Measurements from ENCODE around the gene TMEM167B.

Gene TMEM167B

GRCh38 chr1:109091839-109092193, 1.3 kb downstream of the TMEM167B start:
- no peak for TF ChIP-seq EZH2phosphoT487 (IDR thresholded peaks at IDR 0.05; ENCODE audit: borderline replicate concordance, low read length)
- TF ChIP-seq, protein P1, sequence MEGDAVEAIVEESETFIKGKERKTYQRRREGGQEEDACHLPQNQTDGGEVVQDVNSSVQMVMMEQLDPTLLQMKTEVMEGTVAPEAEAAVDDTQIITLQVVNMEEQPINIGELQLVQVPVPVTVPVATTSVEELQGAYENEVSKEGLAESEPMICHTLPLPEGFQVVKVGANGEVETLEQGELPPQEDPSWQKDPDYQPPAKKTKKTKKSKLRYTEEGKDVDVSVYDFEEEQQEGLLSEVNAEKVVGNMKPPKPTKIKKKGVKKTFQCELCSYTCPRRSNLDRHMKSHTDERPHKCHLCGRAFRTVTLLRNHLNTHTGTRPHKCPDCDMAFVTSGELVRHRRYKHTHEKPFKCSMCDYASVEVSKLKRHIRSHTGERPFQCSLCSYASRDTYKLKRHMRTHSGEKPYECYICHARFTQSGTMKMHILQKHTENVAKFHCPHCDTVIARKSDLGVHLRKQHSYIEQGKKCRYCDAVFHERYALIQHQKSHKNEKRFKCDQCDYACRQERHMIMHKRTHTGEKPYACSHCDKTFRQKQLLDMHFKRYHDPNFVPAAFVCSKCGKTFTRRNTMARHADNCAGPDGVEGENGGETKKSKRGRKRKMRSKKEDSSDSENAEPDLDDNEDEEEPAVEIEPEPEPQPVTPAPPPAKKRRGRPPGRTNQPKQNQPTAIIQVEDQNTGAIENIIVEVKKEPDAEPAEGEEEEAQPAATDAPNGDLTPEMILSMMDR (IDR thresholded peaks at IDR 0.05; ENCODE audit: low read depth, low read length, poor library complexity, severe bottlenecking) = no peak
- H3K36me3 ChIP-seq (ENCODE audit: control insufficient read depth, low read length) = peaks cover 46% of the 10 kb centered on the region
- peaks cover 20% of the 10 kb centered on the region for H3K4me1 ChIP-seq (ENCODE audit: control insufficient read depth, low read length)
- no peaks in the 10 kb centered on the region for H3K9me3 ChIP-seq (ENCODE audit: control insufficient read depth, insufficient read depth, low read length)
- peaks cover 56% of the 10 kb centered on the region for H3K79me2 ChIP-seq (ENCODE audit: control insufficient read depth, low read length)
- H4K20me1 ChIP-seq (ENCODE audit: control insufficient read depth, insufficient read depth, low read depth, low read length) = no peaks in the 10 kb centered on the region
- peak overlapping the region; percentile 83 for H3K4me2 ChIP-seq (ENCODE audit: low read length)
- no peaks in the 10 kb centered on the region for H3K27me3 ChIP-seq (ENCODE audit: control insufficient read depth, low read length)
- peak overlapping the region; percentile 86 for H3K4me3 ChIP-seq (ENCODE audit: low read length)
- H3K9me2 ChIP-seq (replicated peaks; ENCODE audit: control insufficient read depth, low read length) = no peaks in the 10 kb centered on the region
- peak overlapping the region; percentile 80 for H3K27ac ChIP-seq (ENCODE audit: low read depth, low read length)
- peaks cover 22% of the 10 kb centered on the region for H3F3A ChIP-seq (ENCODE audit: control insufficient read depth, insufficient read depth)

DNA sequence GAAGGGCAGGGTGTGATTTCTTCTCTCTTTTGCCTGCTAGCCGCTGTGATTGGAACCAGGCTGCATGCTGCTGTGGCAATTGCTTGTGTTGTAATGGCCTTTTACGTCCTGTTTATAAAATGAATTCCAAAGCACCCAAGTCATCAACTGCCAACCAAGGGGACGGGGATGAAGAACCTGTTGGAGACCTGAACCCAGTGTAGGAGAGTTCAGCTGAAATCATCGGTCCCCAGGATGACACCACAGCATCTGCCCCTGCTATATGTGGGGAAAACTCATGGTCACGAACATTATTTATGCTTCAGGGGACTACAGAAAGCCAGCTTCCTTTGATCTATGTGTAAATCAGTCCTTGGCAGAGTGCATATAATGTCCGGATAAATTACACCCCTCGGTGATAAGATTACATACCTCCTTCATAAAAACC, 3.8 kb downstream of the TMEM167B start:
- Histone ChIP-seq H3K4me3 (ENCODE audit: low read length) (no peak overlapping the region), H3K4me1 (ENCODE audit: control insufficient read depth, low read length) (peaks cover 20% of the 10 kb centered on the region), H3K9me2 (replicated peaks; ENCODE audit: control insufficient read depth, low read length) (no peaks in the 10 kb centered on the region), H3F3A (ENCODE audit: control insufficient read depth, insufficient read depth) (peaks cover 23% of the 10 kb centered on the region), H3K27me3 (ENCODE audit: control insufficient read depth, low read length) (no peaks in the 10 kb centered on the region), H3K36me3 (ENCODE audit: control insufficient read depth, low read length) (peaks cover 42% of the 10 kb centered on the region), H3K27ac (ENCODE audit: low read depth, low read length) (no peak overlapping the region), H3K79me2 (ENCODE audit: control insufficient read depth, low read length) (peaks cover 53% of the 10 kb centered on the region), H4K20me1 (ENCODE audit: control insufficient read depth, insufficient read depth, low read depth, low read length) (no peaks in the 10 kb centered on the region), H3K9me3 (ENCODE audit: control insufficient read depth, insufficient read depth, low read length) (no peaks in the 10 kb centered on the region), H3K4me2 (ENCODE audit: low read length) (no peak overlapping the region)
- TF ChIP-seq, protein P1 (IDR thresholded peaks at IDR 0.05; ENCODE audit: low read depth, low read length, poor library complexity, severe bottlenecking) = no peak
- TF ChIP-seq EZH2phosphoT487 (IDR thresholded peaks at IDR 0.05; ENCODE audit: borderline replicate concordance, low read length) = no peak

DNA sequence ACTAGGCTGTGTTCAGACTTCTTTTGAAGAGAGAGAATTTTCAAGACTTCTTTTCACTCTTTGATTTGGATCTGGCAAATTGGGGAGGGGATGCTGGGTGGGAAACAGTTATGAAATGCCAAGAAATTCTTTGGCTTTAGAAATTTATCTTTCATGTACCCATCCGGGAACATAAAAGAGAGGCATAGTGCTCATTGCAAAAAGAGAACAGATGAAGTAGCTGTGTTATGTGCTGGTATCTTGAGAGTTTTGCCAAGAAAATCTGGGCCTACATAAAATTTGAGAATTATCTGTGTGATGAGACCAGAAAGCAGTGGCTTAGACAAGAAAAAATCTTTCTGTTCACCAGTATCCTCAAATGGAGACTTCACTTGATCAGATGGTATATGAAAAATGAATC, 4.3 kb downstream of the TMEM167B start:
- Histone ChIP-seq H3K79me2 (ENCODE audit: control insufficient read depth, low read length) (peaks cover 48% of the 10 kb centered on the region), H3F3A (ENCODE audit: control insufficient read depth, insufficient read depth) (peaks cover 23% of the 10 kb centered on the region), H3K4me1 (ENCODE audit: control insufficient read depth, low read length) (peaks cover 19% of the 10 kb centered on the region)

More for the DNA sequence above, 4.3 kb downstream of the TMEM167B start:
- Histone ChIP-seq H3K9me3 (ENCODE audit: control insufficient read depth, insufficient read depth, low read length) (no peaks in the 10 kb centered on the region), H3K36me3 (ENCODE audit: control insufficient read depth, low read length) (peaks cover 39% of the 10 kb centered on the region), H3K4me2 (ENCODE audit: low read length) (no peak overlapping the region), H3K4me3 (ENCODE audit: low read length) (no peak overlapping the region), H3K27ac (ENCODE audit: low read depth, low read length) (no peak overlapping the region), H3K9me2 (replicated peaks; ENCODE audit: control insufficient read depth, low read length) (no peaks in the 10 kb centered on the region), H4K20me1 (ENCODE audit: control insufficient read depth, insufficient read depth, low read depth, low read length) (no peaks in the 10 kb centered on the region), H3K27me3 (ENCODE audit: control insufficient read depth, low read length) (no peaks in the 10 kb centered on the region)
- TF ChIP-seq, protein P1 (IDR thresholded peaks at IDR 0.05; ENCODE audit: low read depth, low read length, poor library complexity, severe bottlenecking) = no peak
- no peak for TF ChIP-seq EZH2phosphoT487 (IDR thresholded peaks at IDR 0.05; ENCODE audit: borderline replicate concordance, low read length)

Measured in DOHH2 (cell line).